GM19351 (cell line): ENCODE data around the gene BID.
A peak's percentile ranks its signal among the peaks of the same experiment; 100 is the strongest.
"Not testable (repeated sequence)": the region's sequence is repeated elsewhere in the genome, so short reads cannot be mapped to it uniquely, and the experiment has no call there.

ENCODE experiments used
- ATAC-seq: cut with Tn5 transposase; IDR thresholded peaks from one replicate; pipeline ENCODE4 v1.9.1; 2021; ENCODE audit warnings: mild to moderate bottlenecking, moderate library complexity; ENCODE audit not compliant: unreplicated experiment

BID gene

DNA sequence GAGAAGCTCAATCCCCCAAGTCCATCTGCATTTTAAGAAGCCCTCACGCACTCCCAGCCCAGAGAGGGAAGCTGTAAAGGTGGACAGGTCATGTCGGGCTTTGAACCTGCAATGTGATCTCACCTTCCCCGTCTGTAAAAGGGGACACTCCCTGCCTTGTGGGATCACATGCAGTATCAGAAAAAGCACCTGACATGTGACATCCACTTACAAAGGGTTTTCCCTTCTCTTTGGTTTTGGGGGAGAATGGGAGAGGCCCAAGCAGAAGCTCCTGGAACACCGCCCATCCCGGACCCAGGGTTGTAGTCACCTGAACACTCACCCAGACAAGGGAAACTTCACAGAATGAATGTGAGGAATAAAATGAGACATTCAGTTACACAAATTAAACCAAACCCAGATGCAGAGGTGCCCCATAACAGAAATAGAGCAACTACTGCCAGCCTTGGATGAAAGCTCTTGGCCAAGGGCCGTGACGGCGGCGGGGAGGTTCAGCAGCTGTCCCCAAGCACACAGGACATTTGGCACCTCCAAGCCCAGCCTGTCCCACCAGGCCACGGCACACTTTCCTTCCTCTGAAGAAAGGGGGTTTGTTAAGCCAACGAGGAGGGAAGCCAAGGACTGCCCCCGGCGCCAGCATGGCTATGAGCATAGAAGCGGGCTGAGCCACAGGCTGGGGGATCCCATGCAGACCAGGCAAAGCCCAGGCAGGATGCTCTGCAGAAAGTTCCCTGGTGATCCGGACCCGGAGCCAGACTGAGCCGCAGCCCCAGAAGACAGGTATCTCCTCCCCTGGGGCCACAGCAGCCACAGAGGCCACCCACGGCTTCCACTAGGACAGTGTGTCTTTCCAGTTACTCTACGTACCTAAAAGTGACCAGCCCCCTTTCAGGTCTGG lies 3.8 kb downstream of the BID start:
- no peak for ATAC-seq

DNA sequence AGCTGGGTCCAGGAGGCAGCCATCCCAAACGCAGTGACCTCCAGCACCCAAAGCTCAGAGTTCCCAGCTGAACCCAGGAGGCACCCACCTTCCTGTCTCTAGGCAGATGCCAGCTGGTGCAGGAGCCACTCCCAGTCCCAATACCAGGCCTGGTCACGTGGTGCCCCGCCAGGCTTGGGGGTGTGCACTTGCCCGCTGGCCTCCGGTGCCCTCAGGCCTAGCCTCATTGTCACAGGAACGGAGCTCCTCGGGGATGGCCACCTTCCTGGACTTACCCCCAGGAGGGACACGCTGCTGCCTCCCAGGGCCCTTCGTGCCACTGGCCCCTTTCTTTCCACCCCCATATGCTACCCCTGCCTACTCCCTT lies 4.6 kb downstream of the BID start:
- no peak for ATAC-seq

DNA sequence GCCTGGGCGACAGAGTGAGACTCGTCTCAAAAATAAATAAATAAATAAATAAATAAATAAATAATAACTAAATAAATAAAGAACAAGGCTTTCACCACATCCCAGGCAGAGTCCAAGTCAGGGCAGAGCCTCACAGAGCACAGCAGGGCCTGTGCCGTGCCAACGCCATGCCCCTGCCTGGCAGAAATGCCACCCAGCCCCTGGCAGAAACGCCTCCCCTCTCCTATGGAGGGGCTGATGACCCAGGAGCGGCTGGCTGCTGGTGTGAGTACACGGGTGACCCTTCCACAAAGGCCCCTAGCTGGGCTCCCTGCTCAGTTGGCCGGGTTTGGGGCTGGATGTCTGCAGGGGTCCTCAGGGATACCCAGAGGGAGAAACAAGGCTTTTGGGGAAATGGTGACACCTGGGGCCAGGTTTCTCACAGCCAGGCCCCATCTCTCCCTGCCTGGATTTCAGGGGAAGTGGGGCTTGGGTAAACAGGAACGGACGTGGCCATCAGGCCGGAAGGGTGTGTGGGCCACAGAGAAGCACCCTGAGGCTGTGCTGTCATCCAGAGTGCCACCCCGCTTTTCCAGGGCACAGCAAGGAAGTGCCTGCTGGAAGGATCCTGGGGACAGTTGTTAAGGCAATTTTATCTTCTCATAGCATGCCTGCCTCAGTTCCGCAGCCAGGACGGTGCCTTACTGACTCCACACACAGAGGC lies 5.1 kb downstream of the BID start:
- no peak for ATAC-seq

DNA sequence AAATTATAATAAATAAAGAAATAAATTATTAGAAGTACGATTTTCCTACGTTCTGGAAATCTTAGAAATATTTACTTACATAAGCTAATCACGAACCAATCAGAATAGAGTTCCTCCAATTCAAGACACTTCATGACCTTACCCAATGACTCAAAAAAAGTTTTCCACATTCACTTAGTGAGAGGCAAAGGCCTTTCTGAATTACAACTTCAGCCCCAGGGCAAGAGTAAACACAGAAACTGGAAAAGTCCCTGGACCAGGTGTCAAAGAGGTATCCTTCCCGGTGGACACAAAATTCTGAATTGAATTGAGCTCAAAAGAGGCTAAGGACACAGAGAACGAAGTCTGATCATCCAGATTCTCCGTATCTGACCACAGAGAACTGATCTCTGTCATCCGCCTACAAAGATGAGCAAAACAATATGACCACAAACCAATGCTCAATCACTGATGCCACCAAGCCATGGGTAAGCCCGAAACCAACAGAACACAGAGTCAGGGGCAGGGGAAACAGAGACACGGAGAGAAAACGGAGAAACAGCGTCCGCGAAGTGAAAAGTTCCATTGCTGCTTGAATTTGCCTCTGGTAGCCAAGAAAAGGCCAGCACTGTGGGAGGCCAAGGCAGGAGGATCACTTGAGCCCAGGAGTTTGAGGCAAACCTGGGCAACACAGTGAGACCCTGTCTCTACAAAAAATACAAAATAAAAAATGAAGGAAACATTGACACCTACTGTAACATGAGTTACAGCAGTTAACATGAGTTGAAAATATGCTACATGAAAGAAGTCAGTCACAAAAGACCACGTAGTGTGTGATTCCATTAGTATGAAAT lies 6.8 kb downstream of the BID start:
- peak; percentile 86 for ATAC-seq

DNA sequence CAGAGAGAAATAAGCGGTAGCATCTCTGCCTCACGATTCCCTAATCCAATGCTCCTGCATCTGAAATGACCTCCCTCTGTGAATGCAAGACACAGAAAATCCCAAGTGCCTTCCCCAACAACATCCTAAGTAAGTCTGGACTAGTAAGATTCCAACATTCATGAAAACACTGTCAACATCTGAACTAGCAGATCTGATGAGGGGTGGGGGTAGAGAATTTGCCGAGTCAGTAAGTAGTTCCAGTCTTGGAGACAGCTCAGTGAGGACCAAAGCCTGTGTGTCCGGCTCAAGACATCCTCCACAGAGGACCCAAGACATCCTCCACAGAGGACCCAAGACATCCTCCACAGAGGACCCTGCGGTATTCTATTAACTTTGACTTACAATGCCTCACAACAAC lies 9.4 kb downstream of the BID start:
- not testable (repeated sequence) for ATAC-seq

DNA sequence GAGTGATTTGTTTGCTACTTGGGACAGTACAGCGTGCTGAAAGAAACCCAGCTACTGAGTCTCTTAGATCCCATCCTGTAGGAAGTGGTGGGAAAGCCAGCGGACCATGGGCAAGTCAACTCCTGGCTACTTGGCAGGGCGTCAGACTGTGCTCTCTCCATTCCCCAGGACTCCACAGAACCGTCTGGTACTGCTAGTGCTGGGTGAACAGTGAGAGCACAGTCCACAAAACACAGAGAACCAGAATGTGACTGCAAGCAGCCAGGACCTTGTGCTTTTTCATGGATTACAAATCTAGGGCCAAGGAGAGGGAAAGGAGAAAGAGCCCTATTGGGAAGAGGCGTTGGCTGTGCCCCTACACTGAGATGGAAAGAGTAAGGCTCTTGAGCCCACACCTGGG lies 10.2 kb downstream of the BID start:
- no peak for ATAC-seq

DNA sequence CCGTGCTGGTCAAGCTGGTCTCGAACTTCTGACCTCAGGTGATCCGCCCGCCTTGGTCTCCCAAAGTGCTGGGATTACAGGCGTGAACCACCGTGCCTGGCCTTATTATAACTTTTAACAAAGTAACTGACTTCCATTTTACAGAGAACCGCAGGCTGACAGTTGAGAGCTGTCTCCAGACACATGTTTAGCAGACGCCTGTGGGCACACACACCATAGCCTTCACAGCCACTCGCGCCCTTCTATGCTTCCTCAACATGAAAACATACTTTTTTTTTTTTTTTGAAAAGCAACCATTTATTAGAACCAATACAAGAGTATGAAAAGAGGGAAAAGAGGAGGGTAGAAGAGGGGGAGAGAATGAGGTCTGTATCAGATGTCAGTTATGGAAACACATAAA lies 10.8 kb downstream of the BID start:
- not testable (repeated sequence) for ATAC-seq

DNA sequence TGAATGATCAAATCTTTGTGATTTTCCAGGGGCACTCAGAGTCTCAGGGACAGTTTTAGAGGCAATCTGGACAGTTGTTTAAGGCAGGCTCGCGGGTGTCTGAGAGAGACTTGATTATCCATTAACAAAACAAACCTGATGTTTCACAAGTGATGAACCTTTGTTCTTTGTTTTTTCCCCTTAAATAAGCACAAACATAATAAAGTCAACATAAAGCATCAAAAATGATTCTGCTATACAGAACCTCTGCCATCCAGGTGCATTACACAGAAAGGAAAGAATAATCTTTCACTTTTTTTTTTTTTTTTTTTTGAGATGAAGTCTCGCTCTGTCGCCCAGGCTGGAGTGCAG lies 13.2 kb downstream of the BID start:
- no peak for ATAC-seq

DNA sequence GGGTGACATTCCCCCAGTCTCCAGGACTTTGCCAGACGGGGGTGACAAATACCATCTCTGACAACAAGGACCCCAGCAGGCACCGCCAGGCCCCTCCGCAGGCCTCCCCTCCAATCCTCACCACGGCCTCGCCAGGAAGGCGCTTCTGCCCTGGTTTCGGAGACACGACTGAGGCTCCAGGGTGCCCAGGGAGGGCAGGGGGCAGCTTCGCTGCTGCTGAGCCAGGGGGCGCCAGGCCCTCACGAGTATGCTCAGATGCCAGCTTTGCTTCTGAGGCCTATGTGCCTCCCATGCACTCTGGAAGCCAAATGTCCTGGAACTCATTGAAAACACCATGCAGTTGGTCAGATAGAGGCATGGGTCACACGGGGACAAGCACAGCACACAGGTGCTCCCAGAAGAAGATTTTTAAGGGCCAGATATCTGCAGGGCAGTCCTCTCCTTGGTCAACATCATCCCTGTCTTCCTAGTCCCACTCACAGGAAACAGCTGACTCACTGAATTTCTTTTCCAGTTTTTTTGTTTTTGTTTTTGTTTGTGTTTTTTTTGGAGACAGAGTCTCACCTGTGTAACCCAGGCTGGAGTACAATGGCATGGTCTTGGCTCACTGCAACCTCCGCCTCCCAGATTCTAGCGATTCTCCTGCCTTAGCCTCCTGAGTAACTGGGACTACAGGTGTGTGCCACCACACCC lies 19.9 kb downstream of the BID start:
- no peak for ATAC-seq

DNA sequence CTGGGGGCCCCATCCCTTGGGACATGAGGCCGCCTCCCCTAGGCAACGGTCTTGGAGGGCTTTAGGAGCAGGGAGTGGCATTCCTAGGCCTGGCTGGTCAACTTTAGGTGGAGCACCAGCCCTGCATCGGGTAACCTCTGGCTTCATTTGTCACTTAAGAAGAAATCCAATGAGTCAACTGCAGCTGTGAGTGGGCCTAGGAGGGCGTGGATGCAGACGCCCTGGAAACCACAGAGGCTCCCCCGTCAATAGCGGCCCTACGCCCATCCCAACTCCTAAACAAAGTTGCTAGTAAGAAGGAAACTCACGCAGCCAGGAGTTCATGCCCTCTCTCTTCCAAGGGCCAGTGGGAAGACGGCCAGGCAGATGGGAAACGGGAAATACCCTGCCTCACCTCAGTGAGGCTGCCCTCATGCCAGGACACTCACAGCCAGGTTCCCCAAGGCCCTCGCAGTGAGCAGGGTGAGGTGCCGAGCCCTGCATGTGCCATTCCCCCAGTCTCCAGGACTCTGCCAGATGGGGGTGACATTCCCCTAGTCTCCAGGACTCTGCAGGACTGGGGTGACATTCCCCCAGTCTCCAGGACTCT lies 20.8 kb downstream of the BID start:
- no peak for ATAC-seq

DNA sequence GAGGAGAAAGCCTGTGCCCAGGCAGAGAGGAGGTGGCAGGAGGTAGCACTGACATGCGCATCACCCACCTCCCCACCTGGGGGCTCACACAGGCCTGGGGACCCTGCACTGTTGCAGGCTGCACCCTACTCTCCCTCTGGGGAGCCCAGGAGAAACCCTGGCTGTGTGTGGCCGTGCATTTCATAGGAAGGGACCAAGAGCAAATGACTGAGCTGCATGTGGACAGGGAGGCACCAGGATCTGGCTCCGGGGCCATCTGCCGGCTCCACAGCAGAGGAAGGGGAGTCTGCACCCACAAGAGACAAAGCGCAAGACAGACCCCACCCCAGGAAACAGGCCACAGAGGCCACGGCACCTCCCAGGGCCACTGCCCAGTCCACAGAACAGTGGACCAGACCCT lies 22.7 kb downstream of the BID start:
- no peak for ATAC-seq

DNA sequence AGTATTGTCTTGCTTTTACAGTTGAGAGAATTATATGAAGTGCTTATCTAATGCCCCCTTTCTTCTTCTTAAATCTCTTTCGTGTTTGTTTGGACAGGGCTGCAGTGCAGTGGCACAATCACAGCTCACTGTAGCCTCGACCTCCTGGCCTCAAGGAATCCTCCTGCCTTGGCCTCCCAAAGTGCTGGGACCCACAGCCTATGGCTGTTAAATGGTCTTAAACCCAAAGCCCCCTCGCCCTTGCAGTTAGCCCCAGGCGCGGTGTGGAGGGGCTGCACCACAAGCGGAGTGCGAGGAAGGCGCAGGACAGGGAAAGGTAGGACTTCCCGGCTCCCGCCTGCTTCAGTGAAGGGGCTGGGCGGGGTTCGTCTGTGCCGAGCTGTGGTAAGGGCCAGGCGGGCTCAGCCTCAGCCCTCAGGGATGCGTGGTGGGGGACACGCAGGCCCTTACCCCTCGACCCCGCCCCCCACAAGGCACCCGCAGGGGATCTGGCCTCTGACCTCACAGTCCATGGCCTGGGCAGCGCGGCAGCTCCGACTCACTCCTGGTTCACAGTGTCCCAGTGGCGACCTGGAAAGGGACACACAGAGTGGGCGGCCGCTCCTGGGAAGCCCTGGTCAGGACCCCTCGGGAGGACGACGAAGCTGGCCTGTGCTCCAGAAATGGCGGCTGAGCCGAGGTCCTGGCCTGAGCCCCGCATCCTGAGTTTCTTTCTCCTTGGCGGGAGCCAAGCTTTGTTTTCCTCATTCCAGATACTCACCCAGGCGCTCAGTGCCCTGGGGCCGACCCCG lies 24.5 kb downstream of the BID start:
- ATAC-seq = no peak

DNA sequence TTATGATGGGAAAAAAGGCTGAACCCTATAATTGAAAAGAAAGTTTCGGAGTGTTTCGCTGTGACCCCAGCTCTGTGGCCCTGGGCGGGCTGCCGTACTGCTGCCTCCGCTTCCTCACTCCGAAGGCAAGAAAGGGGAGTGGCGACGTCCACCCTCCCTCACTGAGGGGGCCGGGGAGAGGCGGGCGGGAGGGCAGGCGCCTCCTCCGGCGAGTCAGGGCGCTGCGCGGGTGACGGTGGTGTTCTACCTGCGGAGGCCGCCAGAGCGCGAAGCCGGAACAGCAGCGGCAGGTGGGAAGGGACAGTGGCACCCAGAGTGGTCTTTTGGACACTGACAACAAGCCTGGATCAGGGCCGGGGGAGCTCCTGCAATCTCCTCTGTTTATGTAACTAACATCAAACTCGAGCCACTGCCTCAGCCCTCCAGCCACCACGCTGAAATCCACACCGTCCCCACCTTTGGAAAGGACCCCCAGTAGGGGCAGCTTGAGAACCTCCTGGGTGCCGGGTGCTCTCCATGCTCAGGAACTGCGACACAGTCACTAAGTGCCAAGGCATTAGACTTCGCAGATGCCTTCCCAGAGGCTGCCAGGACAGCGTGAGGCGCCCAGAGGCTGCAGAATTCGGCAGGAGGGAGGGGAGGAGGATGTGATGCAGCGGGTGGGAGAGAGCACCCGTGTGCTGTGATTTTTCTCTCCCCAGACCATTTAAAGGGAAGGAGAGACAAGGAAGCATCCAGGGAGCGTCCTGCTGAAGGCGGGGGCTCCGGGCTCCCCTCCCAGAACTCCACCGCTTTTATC lies 25.5 kb downstream of the BID start:
- ATAC-seq = no peak

DNA sequence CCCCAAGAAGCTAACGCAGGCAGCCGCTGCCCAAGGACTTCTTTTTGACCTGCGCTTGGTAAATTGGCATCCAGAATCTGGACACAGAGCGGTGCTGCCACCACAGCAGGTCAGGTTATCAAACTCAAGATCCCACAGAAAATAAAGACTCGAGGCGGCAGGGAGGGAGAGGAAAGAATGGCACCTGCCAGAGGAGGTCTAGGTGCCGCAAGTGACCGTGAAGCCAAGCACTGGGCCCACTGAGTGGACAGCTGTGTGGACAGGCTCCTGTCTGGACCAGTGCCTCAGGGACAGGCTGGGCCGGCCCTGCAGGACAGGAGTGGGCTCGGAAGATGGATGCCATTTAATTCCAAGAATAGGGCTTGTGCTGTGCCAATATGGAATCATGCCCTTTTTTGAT lies 27.4 kb downstream of the BID start:
- ATAC-seq = no peak

DNA sequence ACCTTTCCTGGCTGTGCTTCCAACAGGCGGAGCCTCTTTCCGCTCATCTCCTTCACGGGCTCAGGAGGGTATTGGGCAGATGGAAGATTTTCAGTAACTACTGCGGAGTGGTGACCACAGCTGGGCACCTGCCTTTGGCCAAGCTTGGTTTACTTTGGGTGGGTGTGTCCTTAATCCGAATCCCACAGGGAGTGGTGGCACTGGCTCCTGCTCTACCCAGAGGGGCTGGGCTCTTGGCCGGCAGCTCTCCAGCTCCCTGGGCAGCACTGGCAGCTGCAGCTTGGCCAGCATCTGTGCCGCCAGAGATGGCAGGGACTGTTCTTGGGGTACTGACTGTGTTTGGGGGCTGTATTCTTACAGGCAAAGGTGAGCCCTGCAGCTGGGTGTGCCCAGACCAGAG lies 29.8 kb downstream of the BID start:
- no peak for ATAC-seq

DNA sequence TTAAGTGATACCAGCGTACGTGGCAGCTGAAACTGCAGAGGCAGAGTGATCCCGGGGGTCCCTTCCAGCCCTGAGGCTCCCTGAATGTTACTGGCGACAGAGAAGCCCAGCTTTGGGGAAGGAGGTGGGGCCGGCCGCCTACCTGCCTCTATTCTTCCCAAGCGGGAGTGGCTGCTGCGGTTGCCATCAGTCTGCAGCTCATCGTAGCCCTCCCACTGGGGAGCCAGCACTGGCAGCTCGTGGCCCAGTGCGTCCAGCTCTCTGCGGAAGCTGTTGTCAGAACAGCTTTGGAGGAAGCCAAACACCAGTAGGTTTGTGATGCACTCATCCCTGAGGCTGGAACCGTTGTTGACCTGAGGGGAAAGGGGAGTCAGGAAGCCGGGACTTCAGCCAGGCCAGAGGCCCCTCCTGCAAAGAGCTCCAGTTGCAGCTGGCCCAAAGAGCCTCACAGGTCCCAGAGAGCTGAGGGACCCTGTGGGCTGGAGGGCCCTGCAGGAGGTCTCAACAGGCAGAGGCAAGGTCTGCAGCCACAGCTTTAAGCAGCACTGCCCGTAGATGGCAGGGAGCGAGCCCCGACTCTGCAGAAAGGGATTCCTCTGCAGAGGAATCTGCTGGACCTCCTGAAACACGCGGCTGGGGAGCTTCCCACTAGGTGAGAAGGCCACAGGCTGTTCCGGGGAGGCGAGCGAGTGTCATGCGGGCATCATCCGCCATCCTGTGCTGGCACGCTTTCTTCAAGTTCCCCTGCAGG lies 30.4 kb downstream of the BID start:
- no peak for ATAC-seq

DNA sequence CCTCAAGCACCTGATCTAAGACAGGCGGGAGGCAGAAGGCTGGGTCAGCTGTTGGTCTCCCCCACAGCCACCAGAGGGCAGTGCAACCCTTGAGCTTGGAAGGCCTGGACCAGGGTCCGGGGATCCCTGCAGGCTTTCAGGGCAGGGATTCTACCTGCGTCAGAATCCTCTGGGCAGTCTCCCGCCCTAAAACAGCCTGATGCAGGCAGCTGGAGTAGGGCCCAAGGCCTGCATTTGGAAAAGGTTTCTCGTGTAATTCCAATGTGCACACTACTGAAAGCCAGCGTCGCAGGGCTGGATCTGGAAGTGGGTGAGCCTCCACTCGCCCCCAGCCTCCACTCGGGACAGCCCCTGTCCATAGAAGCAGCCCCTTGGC lies 31.8 kb downstream of the BID start:
- peak; percentile 64 for ATAC-seq

DNA sequence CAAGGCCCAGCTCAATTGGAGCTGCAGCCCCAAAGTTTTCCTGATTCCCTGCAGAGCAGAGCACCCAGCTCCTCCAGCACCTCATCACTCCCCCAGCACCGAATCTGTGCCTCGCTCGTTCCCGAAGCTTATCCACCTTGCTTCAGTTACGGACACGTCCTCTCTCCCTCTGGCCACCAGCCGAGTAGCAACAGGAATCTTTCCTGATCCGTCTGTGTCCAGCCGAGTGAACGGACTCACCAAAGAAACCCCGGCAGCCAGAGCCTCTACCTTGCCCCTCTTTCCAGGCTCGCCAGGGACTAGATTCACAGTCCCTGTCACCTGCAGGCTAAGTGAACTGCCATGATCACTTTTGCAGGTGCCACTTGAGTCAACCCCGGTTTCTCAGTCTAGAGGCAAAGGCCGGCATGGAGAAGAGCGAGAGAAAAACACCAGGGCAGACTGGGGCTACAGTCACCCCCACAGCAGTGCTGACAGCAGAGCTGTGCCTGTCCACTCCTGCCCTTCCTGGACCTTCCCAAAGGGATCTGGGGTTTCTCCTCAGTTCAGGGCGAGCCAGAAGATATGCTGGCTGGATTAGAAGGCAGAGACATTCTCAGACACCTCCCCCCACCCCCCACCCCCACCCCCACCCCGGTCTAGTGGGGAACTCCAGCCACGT lies 32.3 kb downstream of the BID start:
- no peak for ATAC-seq
